Hepatocyte (in vitro differentiated cells): ENCODE data around the gene UCP2. TPM values are rescaled to one million over a fixed set of nuclear protein-coding genes. Genes with fewer than 3 reads are reported as not detected.

Experiments
- DNase-seq: peaks from one replicate; pipeline ENCODE4 v3.0.0-alpha.2; 2016; ENCODE audit warnings: low spot score
- H2AFZ ChIP-seq: fragments of 200-600 bp; sonication (generic); 2 replicates; pipeline ENCODE4 v1.6.0; 2016; ENCODE audit warnings: antibody characterized with exemption, mild to moderate bottlenecking
- H3K27ac ChIP-seq: fragments of 200-600 bp; sonication (generic); 2 replicates; pipeline ENCODE4 v1.5.1; 2016; ENCODE audit warnings: mild to moderate bottlenecking
- H3K27me3 ChIP-seq: fragments of 200-600 bp; sonication (generic); 2 replicates; pipeline ENCODE4 v1.6.1; 2016
- H3K36me3 ChIP-seq: fragments of 200-600 bp; sonication (generic); replicated peaks from 2 replicates; pipeline ENCODE4 v1.5.1; 2016; ENCODE audit warnings: low read depth; ENCODE audit not compliant: insufficient read depth
- H3K4me1 ChIP-seq: fragments of 200-600 bp; sonication (generic); 2 replicates; pipeline ENCODE4 v1.5.1; 2016; ENCODE audit warnings: mild to moderate bottlenecking, moderate library complexity; ENCODE audit not compliant: insufficient read depth
- H3K4me2 ChIP-seq: fragments of 200-600 bp; sonication (generic); 2 replicates; pipeline ENCODE4 v1.6.0; 2016
- H3K4me3 ChIP-seq: fragments of 200-600 bp; sonication (generic); 2 replicates; pipeline ENCODE4 v1.5.1; 2016; ENCODE audit warnings: mild to moderate bottlenecking
- H3K79me2 ChIP-seq: fragments of 200-600 bp; sonication (generic); 2 replicates; pipeline ENCODE4 v1.6.0; 2017; ENCODE audit warnings: mild to moderate bottlenecking
- H3K9me2 ChIP-seq: fragments of 200-600 bp; sonication (generic); replicated peaks from 2 replicates; pipeline ENCODE4 v1.6.0; 2017; ENCODE audit warnings: mild to moderate bottlenecking; ENCODE audit not compliant: insufficient read depth
- H3K9me3 ChIP-seq: fragments of 200-600 bp; sonication (generic); 2 replicates; pipeline ENCODE4 v1.5.1; 2016; ENCODE audit warnings: low read depth, mild to moderate bottlenecking
- H4K20me1 ChIP-seq: fragments of 200-600 bp; sonication (generic); 2 replicates; pipeline ENCODE4 v1.6.0; 2016; ENCODE audit warnings: mild to moderate bottlenecking; ENCODE audit not compliant: insufficient read depth, poor library complexity, severe bottlenecking
- CTCF ChIP-seq: fragments of 200-600 bp; sonication (generic); IDR thresholded peaks from 2 replicates; pipeline ENCODE4 v1.5.1; 2016; ENCODE audit warnings: antibody characterized with exemption, mild to moderate bottlenecking; ENCODE audit not compliant: poor library complexity
- EZH2 ChIP-seq: fragments of 200-600 bp; sonication (generic); IDR thresholded peaks from 2 replicates; pipeline ENCODE4 v1.6.1; 2016; ENCODE audit warnings: antibody characterized with exemption, mild to moderate bottlenecking, borderline replicate concordance
- EZH2phosphoT487 ChIP-seq: fragments of 200-600 bp; sonication (generic); IDR thresholded peaks from one replicate; pipeline ENCODE4 v1.6.1; 2018; ENCODE audit warnings: antibody characterized with exemption, mild to moderate bottlenecking, low read depth, moderate library complexity; ENCODE audit not compliant: unreplicated experiment, severe bottlenecking
- WGBS: methylation state at CpG from one replicate; pipeline ENCODE4 v1.1.6; 2016; ENCODE audit warnings: low lambda C conversion rate; ENCODE audit errors: missing lambda C conversion rate; 5-methylcytosine and 5-hydroxymethylcytosine counted together
- polyA plus RNA-seq: library from polyadenylated mRNA; unstranded; fragments of >200 nt; fragmentation: Nextera tagmentation; extraction: Ambion mirVana; gene quantifications from 2 replicates; pipeline ENCODE4 v1.2.1, GENCODE V29; 2016
- total RNA-seq: library from RNA; depleted of rRNA; stranded (reverse); fragments of >200 nt; gene quantifications from 2 replicates; pipeline ENCODE4 v1.2.3, GENCODE V29; 2014

UCP2 gene
- total and polyA plus RNA-seq, 2 experiments from 2014 or later: 8.0 to 34.9 TPM

GRCh38 chr11:74018331-74019005 lies 35.8 kb upstream of the UCP2 start:
- Histone ChIP-seq H3K79me2 (no peaks in the 10 kb centered on the region), H3K4me1 (peaks cover 24% of the 10 kb centered on the region), H2AFZ (no peak overlapping the region), H3K4me3 (no peak overlapping the region), H3K36me3 (no peaks in the 10 kb centered on the region), H3K27ac (peak overlapping the region; percentile 69), H3K9me2 (no peaks in the 10 kb centered on the region), H3K4me2 (peak overlapping the region; percentile 29), H3K27me3 (no peaks in the 10 kb centered on the region), H3K9me3 (no peaks in the 10 kb centered on the region), H4K20me1 (no peaks in the 10 kb centered on the region)
- WGBS: 77% methylated on average over 9 of the region's 9 CpGs
- peak; percentile 84 for DNase-seq
- no peak for TF ChIP-seq EZH2
- no peak for TF ChIP-seq CTCF
- TF ChIP-seq EZH2phosphoT487: no peak

GRCh38 chr11:74017631-74018030 lies 35.0 kb upstream of the UCP2 start:
- Histone ChIP-seq H3K9me3 (no peaks in the 10 kb centered on the region), H3K4me1 (peaks cover 24% of the 10 kb centered on the region), H3K79me2 (no peaks in the 10 kb centered on the region), H4K20me1 (no peaks in the 10 kb centered on the region), H3K4me3 (no peak overlapping the region), H2AFZ (no peak overlapping the region), H3K4me2 (no peak overlapping the region), H3K36me3 (no peaks in the 10 kb centered on the region), H3K9me2 (no peaks in the 10 kb centered on the region), H3K27ac (peak overlapping the region; percentile 69), H3K27me3 (no peaks in the 10 kb centered on the region)
- 100% methylated on average over 3 of the region's 3 CpGs for WGBS
- TF ChIP-seq EZH2phosphoT487 (no peak), EZH2 (no peak), CTCF (no peak)
- DNase-seq: no peak

- no peak overlapping the region for H3K4me2 ChIP-seq
- H3K4me1 ChIP-seq: peaks cover 24% of the 10 kb centered on the region
- H3K79me2 ChIP-seq: no peaks in the 10 kb centered on the region
- no peak for DNase-seq
- no peak overlapping the region for H3K27ac ChIP-seq
- H3K9me2 ChIP-seq: no peaks in the 10 kb centered on the region
- no peak overlapping the region for H3K4me3 ChIP-seq
- H3K36me3 ChIP-seq: no peaks in the 10 kb centered on the region
- no peaks in the 10 kb centered on the region for H3K9me3 ChIP-seq
- H4K20me1 ChIP-seq: no peaks in the 10 kb centered on the region
- no peak for TF ChIP-seq EZH2
- no peak for TF ChIP-seq CTCF
- no peak for TF ChIP-seq EZH2phosphoT487
- no peaks in the 10 kb centered on the region for H3K27me3 ChIP-seq
- 92% methylated on average over 5 of the region's 5 CpGs for WGBS
- H2AFZ ChIP-seq: no peak overlapping the region
Observed at GRCh38 chr11:74015919-74016684, 33.5 kb upstream of the UCP2 start.
